Uterus (tissue), 4 donors: ENCODE results near the gene OSBPL2. TPM values are rescaled to one million over a fixed set of nuclear protein-coding genes. Genes with fewer than 3 reads are reported as not detected.

ENCODE experiments used
- DNase-seq, 2 donors: peaks; one replicate each; pipeline ENCODE4 v3.0.0-alpha.2; 2019 to 2020
- H3K27ac ChIP-seq, 2 donors: fragments of 200-600 bp; sonication (generic); 1 replicate in 1 of 2; 2 replicates in 1 of 2; pipeline ENCODE4 v1.5.1; 2016 to 2018
- H3K27me3 ChIP-seq, 2 donors: fragments of 200-600 bp; sonication (generic); one replicate each; pipeline ENCODE4 v1.5.1; 2018 to 2019; ENCODE audit warnings: control low read depth in 1 of 2
- H3K36me3 ChIP-seq, 2 donors: fragments of 200-600 bp; sonication (generic); one replicate each; pipeline ENCODE4 v1.5.1; 2019; ENCODE audit warnings: control low read depth in 1 of 2
- H3K4me1 ChIP-seq, 2 donors: fragments of 200-600 bp; sonication (generic); one replicate each; pipeline ENCODE4 v1.5.1; 2018 to 2019; ENCODE audit warnings: control low read depth in 1 of 2
- H3K4me3 ChIP-seq, 2 donors: fragments of 200-600 bp; sonication (generic); 1 replicate in 1 of 2; 2 replicates in 1 of 2; pipeline ENCODE4 v1.5.1; 2018 to 2019; ENCODE audit warnings: mild to moderate bottlenecking in 1 of 2
- H3K9me3 ChIP-seq, 2 donors: fragments of 200-600 bp; sonication (generic); one replicate each; pipeline ENCODE4 v1.5.1; 2019; ENCODE audit warnings: control low read depth in 1 of 2
- POLR2A ChIP-seq, 2 donors: fragments of 450-650 bp; IDR thresholded peaks; one replicate each; pipeline ENCODE4 v1.6.1; 2016; ENCODE audit warnings: antibody characterized with exemption in 2 of 2, mild to moderate bottlenecking in 1 of 2, moderate library complexity in 1 of 2
- intact Hi-C: fragments of 100-400 bp; cut with DNase I; formaldehyde crosslinking; loops from one replicate; pipeline ENCODE4 v1.15.1; 2023; ENCODE audit warnings: low total_unique reads
- total RNA-seq, 4 donors: library from RNA; depleted of rRNA in 3 of 4; stranded (reverse); fragments of >200 nt in 3 of 4; gene quantifications; one replicate each; pipeline versions ENCODE4 v1.1.0 to v1.2.4, GENCODE V29; 2014 to 2023
- TF ChIP-seq, protein P1 (sequence below), 4 experiments: fragments of 200-600 bp in 2 of 4; fragments of 450-650 bp in 2 of 4; sonication (generic) in 2 of 4; IDR thresholded peaks; one replicate each; pipeline ENCODE4 v1.5.1; 2016 to 2019; ENCODE audit warnings: antibody characterized with exemption in 4 of 4, mild to moderate bottlenecking in 2 of 4, moderate library complexity in 1 of 4
- donor health status: DM: yes; HTN: yes; CAD: no.

The OSBPL2 gene
- total RNA-seq, 4 donors from 2014 or later: 12.3 to 55.9 (median 33.4) TPM

DNA sequence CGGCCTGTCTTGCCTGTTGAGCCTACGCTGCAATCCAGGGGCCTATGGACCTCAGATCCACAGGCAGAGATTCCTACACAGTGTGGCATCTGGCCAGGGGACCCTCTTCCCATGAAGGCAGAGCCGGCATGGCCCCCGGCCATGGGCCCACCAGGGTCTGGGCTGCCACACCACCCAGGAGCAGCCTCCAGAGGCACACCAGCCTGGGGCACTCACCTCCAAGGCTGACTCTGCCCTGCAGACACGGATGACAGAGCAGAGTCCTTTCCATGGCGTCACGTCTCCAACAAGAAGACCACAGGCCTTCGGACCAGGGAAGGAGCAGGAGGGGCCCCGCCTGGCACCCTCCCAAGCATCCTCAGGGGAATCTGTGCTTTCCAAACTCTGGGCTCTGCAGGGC, 14.8 kb upstream of the OSBPL2 start:
- peaks cover 8 to 25% of the 10 kb centered on the region in 2 donors for H3K27me3 ChIP-seq
- no peak overlapping the region for H3K27ac ChIP-seq
- no peak for DNase-seq
- peaks cover 0 to 14% of the 10 kb centered on the region in 2 donors for H3K4me1 ChIP-seq
- H3K4me3 ChIP-seq: no peak overlapping the region
- no peak for TF ChIP-seq POLR2A (IDR thresholded peaks at IDR 0.05)
- TF ChIP-seq, protein P1, sequence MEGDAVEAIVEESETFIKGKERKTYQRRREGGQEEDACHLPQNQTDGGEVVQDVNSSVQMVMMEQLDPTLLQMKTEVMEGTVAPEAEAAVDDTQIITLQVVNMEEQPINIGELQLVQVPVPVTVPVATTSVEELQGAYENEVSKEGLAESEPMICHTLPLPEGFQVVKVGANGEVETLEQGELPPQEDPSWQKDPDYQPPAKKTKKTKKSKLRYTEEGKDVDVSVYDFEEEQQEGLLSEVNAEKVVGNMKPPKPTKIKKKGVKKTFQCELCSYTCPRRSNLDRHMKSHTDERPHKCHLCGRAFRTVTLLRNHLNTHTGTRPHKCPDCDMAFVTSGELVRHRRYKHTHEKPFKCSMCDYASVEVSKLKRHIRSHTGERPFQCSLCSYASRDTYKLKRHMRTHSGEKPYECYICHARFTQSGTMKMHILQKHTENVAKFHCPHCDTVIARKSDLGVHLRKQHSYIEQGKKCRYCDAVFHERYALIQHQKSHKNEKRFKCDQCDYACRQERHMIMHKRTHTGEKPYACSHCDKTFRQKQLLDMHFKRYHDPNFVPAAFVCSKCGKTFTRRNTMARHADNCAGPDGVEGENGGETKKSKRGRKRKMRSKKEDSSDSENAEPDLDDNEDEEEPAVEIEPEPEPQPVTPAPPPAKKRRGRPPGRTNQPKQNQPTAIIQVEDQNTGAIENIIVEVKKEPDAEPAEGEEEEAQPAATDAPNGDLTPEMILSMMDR (IDR thresholded peaks at IDR 0.05): no peak
- intact Hi-C loops: no loop called here
- H3K9me3 ChIP-seq: no peaks in the 10 kb centered on the region
- H3K36me3 ChIP-seq: no peaks in the 10 kb centered on the region

DNA sequence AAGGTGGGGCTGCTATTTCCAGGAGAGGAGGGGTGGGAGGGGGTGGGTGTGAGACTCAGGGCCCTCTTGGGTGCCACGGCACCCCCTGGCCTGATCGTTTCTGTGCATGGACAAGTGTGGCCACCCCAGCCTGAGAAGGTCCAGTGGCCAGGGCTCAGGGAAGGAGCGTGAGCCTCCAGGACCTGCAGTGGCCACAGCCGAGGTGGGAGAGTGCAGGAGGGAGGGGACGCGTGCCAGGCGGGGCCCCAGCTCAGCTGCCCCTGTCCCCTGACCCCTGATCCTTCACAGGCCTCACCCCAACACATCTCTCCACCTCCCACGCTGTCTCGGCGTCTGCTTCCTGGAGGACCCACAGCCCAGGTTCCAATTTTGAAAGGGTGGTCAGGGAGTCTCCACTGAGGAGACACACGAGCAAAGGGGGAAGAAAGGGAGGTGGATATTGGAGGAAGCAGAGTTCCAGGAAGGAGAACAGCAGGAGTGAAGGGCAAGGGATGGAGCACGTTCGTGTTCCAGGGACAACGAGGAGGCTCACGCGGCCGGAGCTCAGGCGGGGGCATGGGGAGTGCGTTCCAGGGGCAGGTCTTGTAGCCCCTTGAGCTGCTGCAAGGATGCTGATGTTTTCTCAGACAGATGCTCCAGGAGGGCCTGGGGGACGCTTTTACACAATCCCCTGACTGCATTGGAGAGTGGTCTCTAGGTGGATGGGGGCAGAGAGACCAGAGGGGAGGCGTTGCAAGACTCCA, 14.0 kb upstream of the OSBPL2 start:
- Histone ChIP-seq H3K9me3 (no peaks in the 10 kb centered on the region), H3K36me3 (no peaks in the 10 kb centered on the region), H3K4me1 (peaks cover 0 to 12% of the 10 kb centered on the region in 2 donors), H3K4me3 (no peak overlapping the region), H3K27ac (no peak overlapping the region), H3K27me3 (peaks cover 8 to 19% of the 10 kb centered on the region in 2 donors)
- TF ChIP-seq, protein P1 (IDR thresholded peaks at IDR 0.05): no peak
- TF ChIP-seq POLR2A (IDR thresholded peaks at IDR 0.05): no peak
- no peak for DNase-seq
- intact Hi-C loops: no loop called here

DNA sequence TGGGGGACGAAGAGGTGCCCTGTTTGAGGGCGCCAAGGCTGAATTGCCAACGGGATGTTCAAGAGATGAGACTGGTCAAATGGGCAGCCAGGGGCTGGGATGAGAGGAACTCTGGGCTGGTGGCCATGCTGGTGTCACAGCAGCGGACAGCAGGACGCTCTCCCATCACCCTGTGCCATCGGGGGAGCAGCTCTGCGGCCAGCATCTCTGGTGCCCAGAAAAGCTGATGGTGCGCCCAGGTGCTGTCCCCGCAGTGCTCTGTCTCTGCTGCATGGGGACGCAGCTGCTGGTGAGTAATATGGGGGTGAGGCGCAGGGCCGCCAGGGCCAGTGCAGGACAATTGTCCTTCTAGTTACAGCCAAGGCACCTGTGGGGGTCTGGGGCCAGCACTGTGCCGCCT, 13.3 kb upstream of the OSBPL2 start:
- Histone ChIP-seq H3K9me3 (no peaks in the 10 kb centered on the region), H3K4me1 (peaks cover 0 to 8% of the 10 kb centered on the region in 2 donors), H3K27ac (no peak overlapping the region), H3K27me3 (peaks cover 8 to 18% of the 10 kb centered on the region in 2 donors), H3K4me3 (no peak overlapping the region), H3K36me3 (no peaks in the 10 kb centered on the region)
- intact Hi-C loops: no loop called here
- no peak for DNase-seq
- TF ChIP-seq, protein P1 (IDR thresholded peaks at IDR 0.05): no peak
- no peak for TF ChIP-seq POLR2A (IDR thresholded peaks at IDR 0.05)

DNA sequence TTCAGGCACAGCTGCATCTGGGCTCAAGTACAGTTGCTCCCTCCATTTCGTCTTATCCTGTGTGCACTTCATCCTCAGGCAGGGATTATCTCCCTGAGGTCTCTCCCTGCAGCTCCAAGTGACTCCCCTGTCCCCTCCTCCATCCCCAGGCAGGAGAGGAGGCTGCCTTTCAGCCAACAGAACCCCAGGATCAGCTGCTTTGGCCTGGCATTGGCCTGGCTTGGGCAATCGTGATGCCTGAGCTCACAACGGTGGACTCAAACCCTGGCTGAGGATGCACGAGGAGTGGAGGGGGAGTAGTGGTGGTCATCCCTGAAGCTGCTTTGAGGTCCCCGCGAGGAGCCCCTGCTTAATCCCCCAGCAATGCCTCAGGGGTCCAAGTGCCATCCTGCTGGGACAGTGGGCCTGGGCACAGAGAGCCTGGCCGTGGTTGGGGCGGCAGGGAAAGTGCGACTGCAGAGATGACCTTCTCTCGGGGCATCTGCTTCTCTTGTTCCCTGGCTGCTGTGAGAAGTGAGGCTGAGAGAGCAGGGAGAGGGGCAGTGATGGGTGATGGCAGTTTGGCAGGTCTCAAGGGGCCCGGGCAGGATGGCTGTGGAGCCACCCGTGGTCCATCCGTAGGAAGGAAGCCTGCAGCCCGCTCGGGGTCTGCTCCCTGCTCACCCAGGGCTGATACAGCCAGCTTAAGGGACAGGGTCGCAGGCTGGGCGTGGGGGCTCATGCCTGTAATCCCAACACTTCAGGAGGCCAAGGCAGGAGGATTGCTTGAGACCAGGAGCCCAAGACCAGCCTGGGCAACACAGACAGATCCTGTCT, 12.3 kb upstream of the OSBPL2 start:
- H3K27me3 ChIP-seq: peaks cover under 1 to 16% of the 10 kb centered on the region in 2 donors
- no peak overlapping the region for H3K4me3 ChIP-seq
- H3K4me1 ChIP-seq: no peaks in the 10 kb centered on the region
- H3K9me3 ChIP-seq: no peaks in the 10 kb centered on the region
- H3K36me3 ChIP-seq: no peaks in the 10 kb centered on the region
- intact Hi-C loops: no loop called here
- TF ChIP-seq, protein P1 (IDR thresholded peaks at IDR 0.05): no peak
- TF ChIP-seq POLR2A (IDR thresholded peaks at IDR 0.05): no peak
- DNase-seq: no peak
- no peak overlapping the region for H3K27ac ChIP-seq
